Upper lobe of left lung (tissue), 6 donors: Measurements from ENCODE around the gene PANK3. TPM values are rescaled to one million over a fixed set of nuclear protein-coding genes. Genes with fewer than 3 reads are reported as not detected.
"Not testable (repeated sequence)": the region's sequence is repeated elsewhere in the genome, so short reads cannot be mapped to it uniquely, and the experiment has no call there.

ENCODE experiments used
- ATAC-seq, 2 donors: fragments of 200-7000 bp; cut with Tn5 transposase; one replicate each; pipeline ENCODE4 v1.9.1; 2022; ENCODE audit warnings: mild to moderate bottlenecking in 2 of 2, moderate library complexity in 2 of 2; ENCODE audit not compliant: low FRiP score in 2 of 2
- DNase-seq, 2 donors: peaks; one replicate each; pipeline ENCODE4 v3.0.0-alpha.2; 2019 to 2020
- H3K27ac ChIP-seq, 4 donors: fragments of 200-600 bp; sonication (generic); one replicate each; pipeline ENCODE4 v1.5.1; 2016 to 2019
- H3K27me3 ChIP-seq, 4 donors: fragments of 200-600 bp; sonication (generic); one replicate each; pipeline ENCODE4 v1.5.1; 2017 to 2019
- H3K36me3 ChIP-seq, 4 donors: fragments of 200-600 bp; sonication (generic); one replicate each; pipeline ENCODE4 v1.5.1; 2016 to 2019
- H3K4me1 ChIP-seq, 4 donors: fragments of 200-600 bp; sonication (generic); one replicate each; pipeline ENCODE4 v1.5.1; 2018 to 2019
- H3K4me3 ChIP-seq, 4 donors: fragments of 200-600 bp; sonication (generic); one replicate each; pipeline ENCODE4 v1.5.1; 2017 to 2019; ENCODE audit warnings: mild to moderate bottlenecking in 2 of 4, moderate library complexity in 1 of 4
- H3K9me3 ChIP-seq, 4 donors: fragments of 200-600 bp; sonication (generic); one replicate each; pipeline ENCODE4 v1.5.1; 2018 to 2019
- EP300 ChIP-seq, 4 donors: sonication (generic); formaldehyde crosslinking; IDR thresholded peaks; one replicate each; pipeline ENCODE4 v1.5.1; 2017; ENCODE audit warnings: antibody characterized with exemption in 4 of 4, control low read depth in 2 of 4
- POLR2A ChIP-seq, 4 donors: fragments of 450-650 bp; IDR thresholded peaks; one replicate each; pipeline ENCODE4 v1.5.1; 2016 to 2017; ENCODE audit warnings: antibody characterized with exemption in 4 of 4, mild to moderate bottlenecking in 2 of 4
- POLR2AphosphoS5 ChIP-seq, 2 donors: sonication (generic); formaldehyde crosslinking; IDR thresholded peaks; one replicate each; pipeline ENCODE4 v1.5.1; 2017; ENCODE audit warnings: antibody characterized with exemption in 2 of 2
- WGBS, 2 donors: methylation state at CpG; one replicate each; pipeline ENCODE4 v1.1.5; 2017 to 2018; 5-methylcytosine and 5-hydroxymethylcytosine counted together
- total RNA-seq, 6 donors: library from RNA; depleted of rRNA in 4 of 6; stranded (reverse); fragments of >200 nt in 4 of 6; gene quantifications; one replicate each; pipeline versions ENCODE4 v1.1.0 to v1.2.1, GENCODE V29; 2016 to 2021
- TF ChIP-seq, protein P1 (sequence below), 6 experiments: fragments of 450-650 bp in 4 of 6; fragments of 200-600 bp in 2 of 6; sonication (generic) in 2 of 6; IDR thresholded peaks; one replicate each; pipeline ENCODE4 v1.5.1; 2016 to 2019; ENCODE audit warnings: antibody characterized with exemption in 6 of 6
- donor health status: DM: no; HTN: no; CAD: no; lungs with moderate emphysema.
- donor health status: DM: no; HTN: yes; CAD: no; lungs with severe emphysema.

PANK3 gene
- total RNA-seq, 6 donors from 2014 or later: 11.5 to 59.2 (median 38.6) TPM

DNA sequence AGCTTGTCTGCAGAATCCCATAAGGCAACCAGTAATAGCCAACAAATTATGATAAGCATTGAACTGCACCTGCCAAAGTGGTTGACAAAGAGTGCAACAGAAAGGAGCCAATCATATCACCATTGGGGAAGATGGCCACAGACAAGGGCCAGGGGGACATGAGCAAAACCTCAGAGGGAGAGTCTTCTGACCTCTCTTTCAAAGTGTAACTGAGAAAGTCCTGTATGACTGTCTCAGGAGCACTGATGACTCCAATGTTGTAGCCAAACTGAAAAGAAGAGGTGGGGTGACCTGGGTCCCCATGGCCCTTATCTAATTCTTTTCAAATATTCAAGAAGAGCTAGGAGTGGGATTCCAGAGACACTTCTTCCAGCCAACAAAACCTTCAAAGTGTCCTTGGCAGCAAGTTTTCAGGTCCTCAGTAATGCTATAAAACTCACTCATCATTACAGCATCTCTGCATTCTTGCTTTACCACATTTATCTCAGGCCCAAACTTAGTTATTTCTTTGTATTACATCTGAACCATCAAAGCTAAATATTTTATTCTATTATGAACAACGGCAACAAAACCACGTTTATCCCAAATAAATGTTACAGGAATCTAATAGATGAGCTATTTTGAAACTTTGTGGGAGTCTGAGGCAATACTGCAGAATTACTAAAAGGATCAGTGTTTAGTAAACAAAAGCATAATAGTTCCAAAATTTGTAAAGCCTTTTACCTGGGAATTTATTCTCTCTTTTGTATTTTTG lies 25.6 kb downstream of the PANK3 start:
- no peak for DNase-seq

GRCh38 chr5:168552146-168552545 lies 27.0 kb downstream of the PANK3 start:
- TF ChIP-seq EP300 (IDR thresholded peaks at IDR 0.05): no peak
- TF ChIP-seq, protein P1, sequence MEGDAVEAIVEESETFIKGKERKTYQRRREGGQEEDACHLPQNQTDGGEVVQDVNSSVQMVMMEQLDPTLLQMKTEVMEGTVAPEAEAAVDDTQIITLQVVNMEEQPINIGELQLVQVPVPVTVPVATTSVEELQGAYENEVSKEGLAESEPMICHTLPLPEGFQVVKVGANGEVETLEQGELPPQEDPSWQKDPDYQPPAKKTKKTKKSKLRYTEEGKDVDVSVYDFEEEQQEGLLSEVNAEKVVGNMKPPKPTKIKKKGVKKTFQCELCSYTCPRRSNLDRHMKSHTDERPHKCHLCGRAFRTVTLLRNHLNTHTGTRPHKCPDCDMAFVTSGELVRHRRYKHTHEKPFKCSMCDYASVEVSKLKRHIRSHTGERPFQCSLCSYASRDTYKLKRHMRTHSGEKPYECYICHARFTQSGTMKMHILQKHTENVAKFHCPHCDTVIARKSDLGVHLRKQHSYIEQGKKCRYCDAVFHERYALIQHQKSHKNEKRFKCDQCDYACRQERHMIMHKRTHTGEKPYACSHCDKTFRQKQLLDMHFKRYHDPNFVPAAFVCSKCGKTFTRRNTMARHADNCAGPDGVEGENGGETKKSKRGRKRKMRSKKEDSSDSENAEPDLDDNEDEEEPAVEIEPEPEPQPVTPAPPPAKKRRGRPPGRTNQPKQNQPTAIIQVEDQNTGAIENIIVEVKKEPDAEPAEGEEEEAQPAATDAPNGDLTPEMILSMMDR (IDR thresholded peaks at IDR 0.05): no peak
- no peak for TF ChIP-seq POLR2AphosphoS5 (IDR thresholded peaks at IDR 0.05)
- no peak for TF ChIP-seq POLR2A (IDR thresholded peaks at IDR 0.05)
- no peaks in the 10 kb centered on the region for H3K27me3 ChIP-seq
- DNase-seq (no peak), ATAC-seq (no peak)
- H3K4me3 ChIP-seq: no peak overlapping the region
- no peaks in the 10 kb centered on the region for H3K9me3 ChIP-seq
- WGBS, 2 donors: 50 to 60% methylated on average over 1 of the region's 1 CpG
- H3K4me1 ChIP-seq: no peaks in the 10 kb centered on the region
- H3K36me3 ChIP-seq: peaks cover 2 to 44% (median 10%) of the 10 kb centered on the region in 4 donors
- no peak overlapping the region for H3K27ac ChIP-seq

More for the DNA sequence above, 25.6 kb downstream of the PANK3 start:
- Histone ChIP-seq H3K4me1 (no peaks in the 10 kb centered on the region), H3K27me3 (no peaks in the 10 kb centered on the region), H3K27ac (no peak overlapping the region), H3K4me3 (no peak overlapping the region), H3K9me3 (no peaks in the 10 kb centered on the region), H3K36me3 (peaks cover 7 to 57% (median 24%) of the 10 kb centered on the region in 4 donors)
- no peak for ATAC-seq
- TF ChIP-seq EP300 (IDR thresholded peaks at IDR 0.05) (no peak), POLR2A (IDR thresholded peaks at IDR 0.05) (no peak), POLR2AphosphoS5 (IDR thresholded peaks at IDR 0.05) (no peak)
- TF ChIP-seq, protein P1 (IDR thresholded peaks at IDR 0.05): no peak
- 91 to 96% methylated on average over 2 of the region's 2 CpGs for WGBS, 2 donors

DNA sequence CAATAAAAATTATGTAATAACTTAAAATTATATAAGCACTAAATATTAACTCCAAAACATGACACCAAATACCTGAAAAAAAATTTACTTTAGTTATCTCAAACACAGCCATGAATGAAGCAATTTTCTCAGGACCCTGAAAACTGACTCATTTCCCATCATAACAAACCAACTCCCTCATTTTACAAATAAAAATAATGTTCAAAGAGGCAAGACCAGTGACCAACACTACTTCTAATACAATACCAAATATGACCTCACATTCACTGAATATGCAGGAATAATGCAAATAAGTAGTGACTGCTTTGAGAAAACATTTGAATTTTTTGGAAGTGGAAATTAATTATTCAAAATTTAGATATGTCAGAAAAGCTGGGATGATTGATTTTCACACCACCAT lies 28.5 kb downstream of the PANK3 start:
- DNase-seq: no peak
- Histone ChIP-seq H3K27me3 (no peaks in the 10 kb centered on the region), H3K4me1 (no peaks in the 10 kb centered on the region), H3K27ac (no peak overlapping the region), H3K36me3 (peaks cover 0 to 34% (median 8%) of the 10 kb centered on the region in 4 donors), H3K4me3 (no peak overlapping the region), H3K9me3 (no peaks in the 10 kb centered on the region)
- TF ChIP-seq POLR2A (IDR thresholded peaks at IDR 0.05) (no peak), POLR2AphosphoS5 (IDR thresholded peaks at IDR 0.05) (no peak), EP300 (IDR thresholded peaks at IDR 0.05) (no peak)
- TF ChIP-seq, protein P1 (IDR thresholded peaks at IDR 0.05): no peak
- no peak for ATAC-seq

GRCh38 chr5:168549554-168549953 lies 29.6 kb downstream of the PANK3 start:
- no peaks in the 10 kb centered on the region for H3K27me3 ChIP-seq
- H3K27ac ChIP-seq: no peak overlapping the region
- peaks cover 0 to 29% (median 8%) of the 10 kb centered on the region in 4 donors for H3K36me3 ChIP-seq
- no peak overlapping the region for H3K4me3 ChIP-seq
- no peak for ATAC-seq
- H3K9me3 ChIP-seq: no peaks in the 10 kb centered on the region
- TF ChIP-seq POLR2A (IDR thresholded peaks at IDR 0.05): no peak
- TF ChIP-seq, protein P1 (IDR thresholded peaks at IDR 0.05): no peak
- no peak for TF ChIP-seq POLR2AphosphoS5 (IDR thresholded peaks at IDR 0.05)
- no peak for TF ChIP-seq EP300 (IDR thresholded peaks at IDR 0.05)
- H3K4me1 ChIP-seq: no peaks in the 10 kb centered on the region
- DNase-seq: no peak
- WGBS, 2 donors: 96 to 99% methylated on average over 7 of the region's 7 CpGs

- no peaks in the 10 kb centered on the region for H3K9me3 ChIP-seq
- DNase-seq (no peak), ATAC-seq (no peak)
- 62 to 66% methylated on average over 2 of the region's 2 CpGs for WGBS, 2 donors
- H3K27ac ChIP-seq: no peak overlapping the region
- H3K36me3 ChIP-seq: no peaks in the 10 kb centered on the region
- H3K4me1 ChIP-seq: no peaks in the 10 kb centered on the region
- TF ChIP-seq EP300 (IDR thresholded peaks at IDR 0.05): no peak
- TF ChIP-seq POLR2A (IDR thresholded peaks at IDR 0.05): no peak
- TF ChIP-seq POLR2AphosphoS5 (IDR thresholded peaks at IDR 0.05): no peak
- no peak overlapping the region for H3K4me3 ChIP-seq
- H3K27me3 ChIP-seq: no peaks in the 10 kb centered on the region
Measured at GRCh38 chr5:168537176-168537575, 42.0 kb downstream of the PANK3 start.

DNA sequence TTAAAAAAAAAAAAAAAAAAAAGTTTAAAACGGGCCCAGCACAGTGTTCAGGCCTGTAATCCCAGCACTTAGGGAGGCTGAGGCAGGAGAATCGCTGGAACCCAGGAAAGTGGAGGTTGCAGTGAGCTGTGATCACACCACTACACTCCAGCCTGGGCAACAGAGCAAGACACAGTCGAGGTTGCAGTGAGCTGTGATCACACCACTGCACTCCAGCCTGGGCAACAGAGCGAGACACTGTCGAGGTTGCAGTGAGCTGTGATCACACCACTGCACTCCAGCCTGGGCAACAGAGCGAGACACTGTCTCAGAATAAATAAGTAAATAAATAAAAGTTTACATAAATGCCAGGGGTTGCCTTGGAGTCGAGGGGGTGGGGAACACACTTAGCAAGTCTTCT lies 44.8 kb downstream of the PANK3 start:
- WGBS, 2 donors: 80 to 84% methylated on average over 7 of the region's 7 CpGs
- H3K4me1 ChIP-seq, H3K27ac ChIP-seq, H3K4me3 ChIP-seq, DNase-seq, ATAC-seq, H3K36me3 ChIP-seq, H3K9me3 ChIP-seq: not testable (repeated sequence)
- H3K27me3 ChIP-seq: peaks cover 0 to 11% (median 5%) of the 10 kb centered on the region in 4 donors
